Chondrocyte (in vitro differentiated cells): Measurements from ENCODE around the gene FTO. TPM values are rescaled to one million over a fixed set of nuclear protein-coding genes. Genes with fewer than 3 reads are reported as not detected.
A peak's percentile ranks its signal among the peaks of the same experiment; 100 is the strongest.

Source experiments
- DNase-seq: peaks from one replicate; pipeline ENCODE4 v3.0.0; 2021; ENCODE audit warnings: mixed read lengths, low spot score
- H3K27ac Mint-ChIP-seq: one replicate; pipeline ENCODE4 v1.8.0; 2021; ENCODE audit warnings: mild to moderate bottlenecking, moderate library complexity, mixed read lengths; ENCODE audit not compliant: unreplicated experiment
- H3K27me3 Mint-ChIP-seq: 2 replicates; pipeline ENCODE4 v1.8.0; 2021; ENCODE audit warnings: low read depth, mixed read lengths
- H3K36me3 Mint-ChIP-seq: 2 replicates; pipeline ENCODE4 v1.8.0; 2021; ENCODE audit warnings: low read depth, mixed read lengths
- H3K4me1 Mint-ChIP-seq: 2 replicates; pipeline ENCODE4 v1.8.0; 2021; ENCODE audit warnings: low read depth, mild to moderate bottlenecking, mixed read lengths
- H3K4me3 Mint-ChIP-seq: one replicate; pipeline ENCODE4 v1.8.0; 2021; ENCODE audit warnings: mild to moderate bottlenecking, moderate library complexity, mixed read lengths; ENCODE audit not compliant: unreplicated experiment
- H3K9me3 Mint-ChIP-seq: 2 replicates; pipeline ENCODE4 v1.8.0; 2021; ENCODE audit warnings: low read depth, mixed read lengths
- total RNA-seq: library from RNA; stranded (reverse); gene quantifications from 3 replicates; pipeline ENCODE4 v1.2.1, GENCODE V29; 2021
- TF ChIP-seq, protein P1 (sequence below): fragments of 200-600 bp; sonication (generic); IDR thresholded peaks from 2 replicates; pipeline ENCODE4 v1.5.0; 2021; ENCODE audit warnings: antibody characterized with exemption, mild to moderate bottlenecking, moderate library complexity

FTO gene
- total RNA-seq, 1 donor from 2014 or later: 85.7 TPM

DNA sequence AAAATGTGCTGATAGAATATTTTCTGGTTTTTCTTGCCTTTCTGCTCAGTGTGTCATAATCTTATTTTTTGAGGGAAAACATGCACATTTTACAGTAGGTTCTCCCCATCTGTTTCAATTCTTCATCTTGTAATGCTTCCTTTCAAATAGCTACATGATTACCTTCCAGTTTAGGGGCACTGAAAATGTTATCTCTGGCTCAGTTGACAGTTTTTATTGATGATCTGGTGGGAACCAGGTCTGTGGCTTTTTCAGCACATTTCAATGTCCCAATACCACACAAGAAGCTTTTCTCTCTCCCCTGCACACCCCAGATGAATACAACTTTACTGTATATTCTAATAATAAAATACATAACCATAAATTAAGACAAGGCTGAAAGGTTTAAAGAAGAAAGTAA lies 36.5 kb downstream of the FTO start:
- H3K4me1 Mint-ChIP-seq: peaks cover 25% of the 10 kb centered on the region
- H3K27me3 Mint-ChIP-seq: no peaks in the 10 kb centered on the region
- TF ChIP-seq, protein P1, sequence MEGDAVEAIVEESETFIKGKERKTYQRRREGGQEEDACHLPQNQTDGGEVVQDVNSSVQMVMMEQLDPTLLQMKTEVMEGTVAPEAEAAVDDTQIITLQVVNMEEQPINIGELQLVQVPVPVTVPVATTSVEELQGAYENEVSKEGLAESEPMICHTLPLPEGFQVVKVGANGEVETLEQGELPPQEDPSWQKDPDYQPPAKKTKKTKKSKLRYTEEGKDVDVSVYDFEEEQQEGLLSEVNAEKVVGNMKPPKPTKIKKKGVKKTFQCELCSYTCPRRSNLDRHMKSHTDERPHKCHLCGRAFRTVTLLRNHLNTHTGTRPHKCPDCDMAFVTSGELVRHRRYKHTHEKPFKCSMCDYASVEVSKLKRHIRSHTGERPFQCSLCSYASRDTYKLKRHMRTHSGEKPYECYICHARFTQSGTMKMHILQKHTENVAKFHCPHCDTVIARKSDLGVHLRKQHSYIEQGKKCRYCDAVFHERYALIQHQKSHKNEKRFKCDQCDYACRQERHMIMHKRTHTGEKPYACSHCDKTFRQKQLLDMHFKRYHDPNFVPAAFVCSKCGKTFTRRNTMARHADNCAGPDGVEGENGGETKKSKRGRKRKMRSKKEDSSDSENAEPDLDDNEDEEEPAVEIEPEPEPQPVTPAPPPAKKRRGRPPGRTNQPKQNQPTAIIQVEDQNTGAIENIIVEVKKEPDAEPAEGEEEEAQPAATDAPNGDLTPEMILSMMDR: no peak
- no peak overlapping the region for H3K4me3 Mint-ChIP-seq
- no peaks in the 10 kb centered on the region for H3K36me3 Mint-ChIP-seq
- DNase-seq: no peak
- no peaks in the 10 kb centered on the region for H3K9me3 Mint-ChIP-seq
- no peak overlapping the region for H3K27ac Mint-ChIP-seq

DNA sequence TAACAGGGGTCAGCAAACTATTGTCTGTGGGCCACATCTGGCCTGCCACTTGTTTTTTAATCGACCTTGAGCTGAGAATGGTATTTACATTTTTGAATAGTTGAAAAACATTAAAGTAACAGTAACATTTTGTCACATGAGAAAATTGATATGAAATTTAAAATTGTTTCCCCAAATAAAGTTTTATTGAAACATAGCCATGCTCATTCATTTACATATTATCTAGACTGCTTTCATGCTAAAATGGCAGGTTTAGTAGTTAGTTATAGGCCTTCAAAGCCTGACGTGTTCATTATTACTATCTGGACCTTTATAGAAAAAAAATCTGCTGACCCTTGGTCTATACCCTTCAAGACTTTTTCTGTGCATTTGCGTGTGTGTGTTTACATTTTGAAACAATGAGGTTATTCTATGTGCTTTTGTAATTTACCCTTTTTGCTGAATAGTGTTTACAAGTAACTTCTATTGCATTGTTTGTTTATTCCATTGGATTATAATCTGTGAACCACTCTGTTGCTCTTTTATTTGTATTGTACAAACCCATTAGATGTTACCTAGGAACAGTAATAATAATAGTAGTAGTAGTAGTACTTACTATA lies 37.1 kb downstream of the FTO start:
- Mint-ChIP-seq H3K27me3 (no peaks in the 10 kb centered on the region), H3K36me3 (no peaks in the 10 kb centered on the region), H3K9me3 (no peaks in the 10 kb centered on the region), H3K4me1 (peaks cover 27% of the 10 kb centered on the region), H3K27ac (no peak overlapping the region), H3K4me3 (no peak overlapping the region)
- TF ChIP-seq, protein P1: no peak
- DNase-seq: no peak

DNA sequence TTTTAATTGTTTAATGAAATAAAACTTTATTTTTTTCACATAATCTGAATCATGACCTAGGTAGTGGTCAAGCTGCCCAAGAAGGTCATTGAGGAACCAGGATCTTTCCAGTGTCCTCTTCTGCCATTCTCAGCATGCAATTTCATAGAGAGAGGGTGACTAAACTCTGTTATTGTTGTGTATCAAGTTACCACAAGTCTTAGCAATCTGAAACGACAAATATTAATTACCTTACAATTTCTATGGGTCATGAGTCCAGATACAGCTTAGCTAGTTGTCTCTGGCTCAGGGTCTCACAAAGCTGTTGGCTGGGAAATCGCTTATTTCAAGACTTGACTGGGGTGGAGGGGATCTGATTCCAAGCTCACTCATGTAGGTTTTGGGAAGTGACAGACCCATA lies 37.6 kb downstream of the FTO start:
- H3K27ac Mint-ChIP-seq: no peak overlapping the region
- TF ChIP-seq, protein P1: no peak

DNA sequence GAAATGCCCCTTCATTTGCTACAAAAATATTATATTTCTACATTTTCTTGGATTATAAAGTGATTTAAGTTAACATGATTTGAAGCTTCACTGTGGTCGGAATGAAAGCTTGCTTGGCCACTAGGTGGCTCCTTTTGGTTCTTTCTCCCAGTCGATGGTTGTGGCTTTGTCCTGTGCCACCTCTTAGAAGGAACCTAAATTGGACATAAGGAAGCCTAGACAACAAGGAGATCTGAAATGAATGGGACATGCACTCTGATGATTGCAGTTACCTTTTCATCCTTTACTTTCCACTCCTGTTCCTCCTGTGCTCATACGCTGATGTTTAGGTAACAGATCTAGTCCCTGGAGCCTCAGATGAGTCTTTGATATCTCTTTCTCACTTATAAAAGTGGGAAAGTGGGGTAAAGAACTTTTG lies 39.2 kb downstream of the FTO start:
- Mint-ChIP-seq H3K27ac (no peak overlapping the region), H3K9me3 (peaks cover 9% of the 10 kb centered on the region), H3K36me3 (peaks cover 3% of the 10 kb centered on the region), H3K27me3 (no peaks in the 10 kb centered on the region), H3K4me3 (no peak overlapping the region), H3K4me1 (peaks cover 36% of the 10 kb centered on the region)
- no peak for DNase-seq
- TF ChIP-seq, protein P1: peak; percentile 80

More for the DNA sequence above, 37.6 kb downstream of the FTO start:
- H3K36me3 Mint-ChIP-seq: no peaks in the 10 kb centered on the region
- peaks cover 29% of the 10 kb centered on the region for H3K4me1 Mint-ChIP-seq
- no peak overlapping the region for H3K4me3 Mint-ChIP-seq
- no peak for DNase-seq
- H3K9me3 Mint-ChIP-seq: no peaks in the 10 kb centered on the region
- no peaks in the 10 kb centered on the region for H3K27me3 Mint-ChIP-seq

DNA sequence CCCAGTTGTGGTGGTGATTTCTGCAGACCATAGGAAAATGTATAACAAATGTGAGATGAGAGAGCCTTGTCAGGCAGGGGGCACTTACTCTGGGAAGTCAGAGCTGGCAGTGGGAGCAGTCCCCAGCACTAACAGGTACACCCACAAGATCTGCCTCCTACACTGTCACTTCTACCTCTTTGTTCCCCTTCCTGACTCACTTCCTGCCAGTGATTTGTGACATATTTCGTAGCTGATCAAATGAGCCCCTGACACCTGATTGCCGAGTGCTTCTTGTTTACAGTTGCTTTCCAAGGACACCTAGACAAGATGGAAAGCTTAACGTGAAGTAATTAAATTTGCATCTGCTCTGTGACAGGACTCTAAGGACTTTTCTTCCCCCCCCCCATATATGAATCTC lies 40.5 kb downstream of the FTO start:
- TF ChIP-seq, protein P1: no peak
- no peak overlapping the region for H3K27ac Mint-ChIP-seq
- no peak overlapping the region for H3K4me3 Mint-ChIP-seq
- no peaks in the 10 kb centered on the region for H3K27me3 Mint-ChIP-seq
- H3K4me1 Mint-ChIP-seq: peaks cover 36% of the 10 kb centered on the region
- peaks cover 3% of the 10 kb centered on the region for H3K36me3 Mint-ChIP-seq
- DNase-seq: no peak
- peaks cover 9% of the 10 kb centered on the region for H3K9me3 Mint-ChIP-seq
